HG02571 (cell line): ENCODE results near the gene ADAMTS13.

ENCODE experiments used
- ATAC-seq: cut with Tn5 transposase; IDR thresholded peaks from one replicate; pipeline ENCODE4 v1.9.1; 2021; ENCODE audit warnings: mild to moderate bottlenecking, moderate library complexity; ENCODE audit not compliant: unreplicated experiment

Gene ADAMTS13

DNA sequence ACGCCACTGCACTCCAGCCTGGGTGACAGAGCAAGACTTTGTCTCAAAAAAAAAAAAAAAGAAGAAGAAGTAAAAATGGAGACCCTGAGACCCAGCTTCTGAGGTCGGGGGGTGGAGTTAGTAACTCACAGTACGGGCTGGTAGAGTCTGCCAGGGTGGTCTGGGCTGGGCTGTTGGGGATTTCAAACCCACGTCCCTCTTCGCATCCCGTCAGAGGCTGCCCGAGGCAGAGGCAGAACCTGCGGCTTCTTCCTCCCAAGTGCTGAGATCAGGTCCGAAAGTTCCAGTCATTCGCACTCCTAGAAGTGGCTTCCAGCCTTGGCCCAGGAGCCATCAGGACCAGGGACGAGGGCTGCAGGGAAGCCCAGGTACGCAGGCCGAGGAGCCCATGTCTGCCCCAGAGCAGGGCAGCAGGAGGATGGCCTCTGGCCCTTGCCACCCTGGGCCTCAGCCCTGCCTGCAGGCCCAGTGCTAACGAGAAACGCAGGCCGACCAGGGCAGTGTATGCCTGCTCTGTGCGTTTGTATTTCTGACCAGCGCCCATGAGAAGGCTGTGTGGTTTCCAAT lies 66.6 kb downstream of the ADAMTS13 start:
- no peak for ATAC-seq

- no peak for ATAC-seq
Observed at GRCh38 chr9:133489253-133490190, 67.4 kb downstream of the ADAMTS13 start.

- no peak for ATAC-seq
Observed at GRCh38 chr9:133490201-133490681, 68.1 kb downstream of the ADAMTS13 start.

DNA sequence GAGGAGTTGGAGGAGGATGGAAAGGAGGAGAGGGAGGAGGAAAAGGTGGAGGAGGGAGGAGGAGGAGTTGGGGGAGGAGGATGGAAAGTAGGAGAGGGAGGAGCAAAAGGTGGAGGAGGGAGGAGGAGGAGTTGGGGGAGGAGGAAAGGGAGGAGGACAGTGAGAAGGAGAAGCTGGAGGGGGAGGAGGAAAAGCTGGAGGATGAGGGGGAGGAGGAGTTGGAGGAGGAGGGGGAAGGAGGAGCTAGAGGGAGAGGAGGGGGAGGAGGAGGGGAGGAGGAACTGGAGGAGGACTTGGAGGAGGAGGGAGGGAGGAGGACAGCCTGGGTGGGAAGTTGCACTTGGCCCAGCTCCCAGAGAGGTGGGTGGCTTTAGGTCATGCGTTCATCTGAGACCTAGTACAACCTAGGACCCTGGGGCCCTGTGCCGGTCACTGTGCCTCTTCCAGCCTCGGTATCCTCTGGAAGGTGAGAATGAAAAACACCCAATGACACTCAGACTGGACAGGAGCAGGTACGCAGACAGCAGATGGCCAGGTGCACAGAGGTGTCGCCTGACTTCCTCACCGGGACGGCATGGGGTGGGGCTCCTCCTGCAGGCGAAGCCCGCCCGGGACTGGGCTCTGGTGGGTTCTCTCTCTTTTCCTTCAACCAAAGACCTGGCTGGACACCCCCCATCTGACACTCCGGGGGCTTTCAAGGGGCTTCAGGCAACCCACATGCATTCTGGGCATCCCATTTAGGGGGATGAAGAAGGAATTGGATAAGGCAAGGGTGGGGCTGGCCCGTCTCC lies 68.9 kb downstream of the ADAMTS13 start:
- no peak for ATAC-seq

DNA sequence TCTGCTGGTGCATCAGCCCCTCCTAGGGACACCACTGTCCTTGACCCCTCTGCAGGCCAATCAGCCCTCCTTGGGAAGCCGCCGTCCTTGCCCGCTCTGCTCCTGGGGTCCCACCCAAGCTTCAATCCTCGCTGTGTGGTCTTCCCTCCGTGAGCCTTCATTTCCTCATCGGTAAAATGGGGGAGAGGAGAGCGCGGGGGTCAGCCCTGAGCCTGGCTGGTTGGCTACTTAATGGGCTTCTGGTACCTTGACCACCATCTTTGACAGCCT lies 69.4 kb downstream of the ADAMTS13 start:
- ATAC-seq: no peak

DNA sequence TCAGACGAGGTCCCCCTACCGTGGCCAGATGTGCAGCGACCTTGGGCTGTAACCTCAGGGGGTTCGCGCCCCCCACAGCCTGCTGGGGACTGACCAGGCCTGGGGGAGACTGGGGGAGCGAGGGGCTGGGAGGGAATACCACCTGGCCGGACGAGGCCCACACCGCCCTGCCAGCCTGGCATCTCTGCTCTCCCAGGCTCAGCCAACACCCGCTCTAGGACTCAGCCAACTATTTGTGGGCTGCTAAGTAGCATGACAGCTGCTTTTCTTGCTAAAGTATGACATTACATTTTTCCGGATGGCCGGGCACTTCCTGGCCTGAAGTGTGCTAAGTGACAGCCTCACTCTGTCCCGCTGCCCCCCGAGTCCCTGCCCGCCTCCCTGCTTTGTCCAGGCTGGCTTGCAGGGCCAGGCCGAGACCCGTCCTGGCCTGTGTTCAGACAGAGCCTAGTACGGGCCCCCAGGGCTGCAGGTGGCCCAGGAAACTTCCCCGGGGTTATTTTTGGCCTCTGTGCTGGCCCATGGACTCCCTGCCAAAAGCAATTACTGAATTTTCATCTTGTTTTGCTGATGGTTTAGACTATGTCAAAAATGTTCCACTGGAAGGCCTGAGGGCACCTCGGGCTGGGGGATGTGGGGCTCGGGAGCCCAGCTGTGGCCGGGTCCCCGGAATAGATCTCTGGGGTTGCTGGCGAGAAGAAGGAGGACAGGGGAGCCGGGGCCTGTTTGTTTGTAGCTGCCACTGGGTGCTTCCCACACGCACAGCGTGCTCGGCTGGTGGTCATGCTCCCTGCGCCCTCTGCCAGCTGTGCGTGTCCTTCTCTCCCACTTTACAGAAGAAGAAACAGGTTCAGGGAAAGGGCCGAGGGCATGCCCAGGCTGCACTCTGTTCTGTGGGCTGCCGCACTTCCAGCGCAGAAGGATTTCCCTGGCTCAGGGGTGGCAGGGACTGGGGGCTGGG lies 70.2 kb downstream of the ADAMTS13 start:
- ATAC-seq: no peak

- no peak for ATAC-seq
Observed at GRCh38 chr9:133493428-133493827, 71.3 kb downstream of the ADAMTS13 start.

DNA sequence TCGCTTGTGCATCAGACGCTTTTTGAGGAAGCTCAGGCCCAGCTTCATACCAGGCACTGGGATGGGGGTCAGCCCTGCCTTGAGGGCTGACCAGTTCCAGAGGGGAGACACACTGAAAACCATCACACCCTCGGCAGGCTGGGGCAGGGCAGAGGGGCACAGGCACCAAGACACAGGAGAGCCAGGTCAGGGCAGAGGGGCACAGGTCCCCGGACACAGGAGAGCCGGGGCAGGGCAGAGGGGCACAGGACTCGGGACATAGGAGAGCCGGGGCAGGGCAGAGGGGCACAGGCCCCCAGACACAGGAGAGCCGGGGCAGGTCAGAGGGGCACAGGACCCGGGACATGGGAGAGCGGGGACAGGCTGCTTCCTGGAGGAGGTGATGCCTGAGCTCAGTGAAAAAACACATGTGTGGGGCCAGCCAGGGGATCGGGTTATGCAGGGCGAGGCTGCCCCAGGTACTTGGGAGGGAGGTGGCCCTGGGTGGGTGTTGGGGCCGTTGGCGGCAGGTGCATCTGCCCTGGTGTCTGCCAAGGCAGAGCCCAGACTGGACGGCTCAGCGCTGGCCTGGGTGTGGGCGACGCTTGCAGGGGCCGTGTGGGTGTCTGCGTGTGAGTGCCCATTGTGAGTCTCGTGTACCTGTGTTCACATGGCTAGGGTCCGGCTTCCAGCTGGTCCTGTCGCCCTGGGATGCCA lies 71.8 kb downstream of the ADAMTS13 start:
- no peak for ATAC-seq

- no peak for ATAC-seq
Observed at GRCh38 chr9:133494636-133495326, 72.6 kb downstream of the ADAMTS13 start.

- ATAC-seq: no peak
Observed at GRCh38 chr9:133495327-133496293, 73.4 kb downstream of the ADAMTS13 start.

- ATAC-seq: no peak
Observed at GRCh38 chr9:133496861-133497842, 75.0 kb downstream of the ADAMTS13 start.

- ATAC-seq: no peak
Observed at GRCh38 chr9:133499132-133499891, 77.1 kb downstream of the ADAMTS13 start.

DNA sequence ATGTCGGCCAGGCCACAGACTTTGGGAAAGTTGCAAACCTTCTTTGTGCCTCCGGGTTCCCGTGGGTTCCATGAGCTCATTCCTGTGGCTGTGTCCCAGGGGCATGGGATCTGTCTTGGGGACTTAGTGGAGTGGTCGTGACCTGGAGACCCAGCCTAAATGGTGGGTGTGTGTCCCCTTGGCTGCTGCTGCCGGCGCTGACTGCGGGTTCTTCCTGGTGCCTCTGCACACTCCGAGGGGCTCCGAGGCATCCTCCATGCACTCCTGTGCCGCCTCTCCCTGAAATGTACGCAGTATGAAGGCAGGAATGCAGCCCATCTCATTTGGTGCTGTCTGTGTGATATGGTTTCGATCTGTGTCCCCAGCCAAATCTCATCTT lies 77.7 kb downstream of the ADAMTS13 start:
- ATAC-seq: no peak

DNA sequence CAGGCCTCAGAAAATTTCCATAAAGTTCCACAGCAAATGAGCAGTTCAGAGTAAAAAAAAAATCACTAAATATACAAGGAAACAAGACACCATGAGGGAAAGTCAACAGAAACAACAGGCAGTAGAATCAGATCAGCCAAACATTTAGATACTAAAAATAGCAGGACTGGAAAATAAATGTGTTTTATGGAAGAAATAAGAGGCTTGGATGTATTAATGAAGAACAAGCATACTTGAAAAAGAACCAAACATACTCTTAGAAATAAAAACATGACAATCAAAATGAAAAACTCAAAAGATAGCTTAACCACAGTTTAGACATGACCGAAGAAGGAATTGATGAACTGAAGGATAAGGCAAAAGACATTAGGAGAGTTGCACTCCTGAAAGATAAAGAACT lies 79.9 kb downstream of the ADAMTS13 start:
- no peak for ATAC-seq

DNA sequence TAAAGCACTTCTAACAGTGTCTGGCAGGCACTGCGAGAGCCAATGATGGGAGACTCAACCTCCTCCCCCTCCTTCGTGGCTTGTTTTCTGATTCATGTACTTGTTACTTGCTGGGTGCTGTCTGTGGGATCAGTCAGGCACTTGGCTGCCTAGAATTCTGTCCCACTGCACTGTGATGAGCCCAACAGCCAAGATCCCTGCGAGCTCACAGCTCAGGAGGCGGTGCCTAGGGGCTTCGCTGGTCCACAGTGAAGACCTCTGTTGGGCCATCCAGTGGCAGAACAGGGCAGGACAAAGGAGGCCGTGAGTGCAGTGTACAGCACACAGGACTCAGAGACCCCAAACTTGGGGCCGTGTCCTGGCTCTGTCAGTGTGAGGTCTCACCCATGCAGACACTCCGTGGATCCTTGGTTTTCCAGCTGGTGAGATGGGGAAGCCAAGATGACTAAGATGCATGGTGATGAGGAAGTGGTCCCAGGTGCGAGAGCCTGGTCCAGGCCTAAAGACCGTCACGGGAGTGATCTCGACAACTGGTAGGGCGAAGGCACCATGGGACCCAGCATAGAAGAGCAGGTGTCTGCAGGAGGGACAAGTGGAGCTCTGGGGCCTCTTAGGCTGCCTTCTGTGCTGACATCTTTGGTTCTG lies 83.1 kb downstream of the ADAMTS13 start:
- no peak for ATAC-seq
